ENCODE data around the gene AADACL3. TPM values are rescaled to one million over a fixed set of nuclear protein-coding genes. Genes with fewer than 3 reads are reported as not detected.

The AADACL3 gene
- total RNA-seq, 1 experiment from 2014 or later, result not detected

DNA sequence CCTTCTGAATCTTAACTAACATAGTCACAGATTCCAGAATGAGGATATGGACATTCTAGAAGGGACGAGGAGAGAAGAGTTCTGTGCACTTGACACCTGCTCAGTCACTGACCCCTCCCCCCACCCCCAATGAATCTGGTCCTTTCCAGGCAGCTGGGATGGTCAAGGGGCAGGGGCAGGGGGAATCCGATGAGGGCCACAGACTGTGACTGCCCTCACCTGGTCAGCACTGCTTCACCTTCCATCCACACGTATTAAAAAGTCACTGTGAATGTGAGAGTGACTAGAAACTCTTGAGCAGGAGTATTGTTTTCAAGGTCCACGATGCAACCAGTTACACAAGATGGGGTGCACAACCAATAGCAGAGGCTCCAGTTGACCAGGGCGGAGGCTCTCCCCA lies 48.1 kb downstream of the AADACL3 start:
- H3K36me3 ChIP-seq (ENCODE audit: low read depth, low read length), result no peaks in the 10 kb centered on the region
- BruUV-seq (replicated peaks), result no TSS peak
- H3K9ac ChIP-seq (ENCODE audit: low read length), result no peak overlapping the region
- H3K79me2 ChIP-seq (ENCODE audit: low read length), result no peaks in the 10 kb centered on the region
- H3K4me3 ChIP-seq (ENCODE audit: low read length), result no peak overlapping the region
- no peaks in the 10 kb centered on the region for H3K9me2 ChIP-seq (replicated peaks; ENCODE audit: low read length)
- no peaks in the 10 kb centered on the region for H3K4me1 ChIP-seq (ENCODE audit: insufficient read depth, low read length)
- no peak overlapping the region for H3K27ac ChIP-seq (ENCODE audit: low read length)
- TF ChIP-seq, protein P1, sequence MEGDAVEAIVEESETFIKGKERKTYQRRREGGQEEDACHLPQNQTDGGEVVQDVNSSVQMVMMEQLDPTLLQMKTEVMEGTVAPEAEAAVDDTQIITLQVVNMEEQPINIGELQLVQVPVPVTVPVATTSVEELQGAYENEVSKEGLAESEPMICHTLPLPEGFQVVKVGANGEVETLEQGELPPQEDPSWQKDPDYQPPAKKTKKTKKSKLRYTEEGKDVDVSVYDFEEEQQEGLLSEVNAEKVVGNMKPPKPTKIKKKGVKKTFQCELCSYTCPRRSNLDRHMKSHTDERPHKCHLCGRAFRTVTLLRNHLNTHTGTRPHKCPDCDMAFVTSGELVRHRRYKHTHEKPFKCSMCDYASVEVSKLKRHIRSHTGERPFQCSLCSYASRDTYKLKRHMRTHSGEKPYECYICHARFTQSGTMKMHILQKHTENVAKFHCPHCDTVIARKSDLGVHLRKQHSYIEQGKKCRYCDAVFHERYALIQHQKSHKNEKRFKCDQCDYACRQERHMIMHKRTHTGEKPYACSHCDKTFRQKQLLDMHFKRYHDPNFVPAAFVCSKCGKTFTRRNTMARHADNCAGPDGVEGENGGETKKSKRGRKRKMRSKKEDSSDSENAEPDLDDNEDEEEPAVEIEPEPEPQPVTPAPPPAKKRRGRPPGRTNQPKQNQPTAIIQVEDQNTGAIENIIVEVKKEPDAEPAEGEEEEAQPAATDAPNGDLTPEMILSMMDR (conservative IDR thresholded peaks at IDR 0.05; ENCODE audit: low read depth, low read length), result no peak
- TF ChIP-seq EZH2 (IDR thresholded peaks at IDR 0.05; ENCODE audit: low read length, unreplicated experiment) (no peak), EZH2phosphoT487 (IDR thresholded peaks at IDR 0.05; ENCODE audit: borderline replicate concordance, low read length) (no peak)
- peaks cover 56% of the 10 kb centered on the region for H3K27me3 ChIP-seq (ENCODE audit: low read length)
- no peak overlapping the region for H2AFZ ChIP-seq (ENCODE audit: low read length)
- H3K9me3 ChIP-seq (ENCODE audit: low read length), result no peaks in the 10 kb centered on the region
- CTCF ChIA-PET, result no interaction called here
- DNase-seq, result no peak
- ATAC-seq, result no peak
- H3F3A ChIP-seq (ENCODE audit: low read length, unreplicated experiment), result no peaks in the 10 kb centered on the region
- no peak overlapping the region for H3K4me2 ChIP-seq (ENCODE audit: low read length)
- intact Hi-C loops (cut with micrococcal nuclease), result no loop called here
- H4K20me1 ChIP-seq (ENCODE audit: low read length), result no peaks in the 10 kb centered on the region
- POLR2A ChIA-PET (ENCODE audit: unreplicated experiment), result no interaction called here

- Histone ChIP-seq H4K20me1 (ENCODE audit: low read length) (no peaks in the 10 kb centered on the region), H3K9me3 (ENCODE audit: low read length) (no peaks in the 10 kb centered on the region), H3K79me2 (ENCODE audit: low read length) (no peaks in the 10 kb centered on the region), H3K27me3 (ENCODE audit: low read length) (peaks cover 83% of the 10 kb centered on the region), H3K4me2 (ENCODE audit: low read length) (no peak overlapping the region), H3K9me2 (replicated peaks; ENCODE audit: low read length) (no peaks in the 10 kb centered on the region), H3K4me1 (ENCODE audit: insufficient read depth, low read length) (no peaks in the 10 kb centered on the region), H2AFZ (ENCODE audit: low read length) (no peak overlapping the region), H3K27ac (ENCODE audit: low read length) (no peak overlapping the region), H3K4me3 (ENCODE audit: low read length) (no peak overlapping the region), H3F3A (ENCODE audit: low read length, unreplicated experiment) (no peaks in the 10 kb centered on the region), H3K9ac (ENCODE audit: low read length) (no peak overlapping the region), H3K36me3 (ENCODE audit: low read depth, low read length) (no peaks in the 10 kb centered on the region)
- ATAC-seq (no peak), DNase-seq (no peak)
- BruUV-seq (replicated peaks), result no TSS peak
- ChIA-PET CTCF (no interaction called here), POLR2A (ENCODE audit: unreplicated experiment) (no interaction called here)
- intact Hi-C loops (cut with micrococcal nuclease), result no loop called here
- no peak for TF ChIP-seq EZH2phosphoT487 (IDR thresholded peaks at IDR 0.05; ENCODE audit: borderline replicate concordance, low read length)
- no peak for TF ChIP-seq EZH2 (IDR thresholded peaks at IDR 0.05; ENCODE audit: low read length, unreplicated experiment)
- TF ChIP-seq, protein P1 (conservative IDR thresholded peaks at IDR 0.05; ENCODE audit: low read depth, low read length), result no peak
These were observed 53.1 kb downstream of the AADACL3 start for GRCh38 chr1:12769031-12769430.

- H3K4me2 ChIP-seq (ENCODE audit: low read length), result no peak overlapping the region
- no peaks in the 10 kb centered on the region for H3K79me2 ChIP-seq (ENCODE audit: low read length)
- no peak overlapping the region for H3K27ac ChIP-seq (ENCODE audit: low read length)
- TF ChIP-seq EZH2phosphoT487 (IDR thresholded peaks at IDR 0.05; ENCODE audit: borderline replicate concordance, low read length), result no peak
- TF ChIP-seq, protein P1 (conservative IDR thresholded peaks at IDR 0.05; ENCODE audit: low read depth, low read length), result no peak
- no peak for TF ChIP-seq EZH2 (IDR thresholded peaks at IDR 0.05; ENCODE audit: low read length, unreplicated experiment)
- BruUV-seq (replicated peaks), result no TSS peak
- H3K4me1 ChIP-seq (ENCODE audit: insufficient read depth, low read length), result no peaks in the 10 kb centered on the region
- no peaks in the 10 kb centered on the region for H4K20me1 ChIP-seq (ENCODE audit: low read length)
- intact Hi-C loops (cut with micrococcal nuclease), result no loop called here
- H3K9me2 ChIP-seq (replicated peaks; ENCODE audit: low read length), result no peaks in the 10 kb centered on the region
- no peak overlapping the region for H3K4me3 ChIP-seq (ENCODE audit: low read length)
- CTCF ChIA-PET, result no interaction called here
- ATAC-seq (no peak), DNase-seq (no peak)
- H3F3A ChIP-seq (ENCODE audit: low read length, unreplicated experiment), result no peaks in the 10 kb centered on the region
- H3K36me3 ChIP-seq (ENCODE audit: low read depth, low read length), result no peaks in the 10 kb centered on the region
- H3K27me3 ChIP-seq (ENCODE audit: low read length), result peaks cover 93% of the 10 kb centered on the region
- no peak overlapping the region for H2AFZ ChIP-seq (ENCODE audit: low read length)
- H3K9me3 ChIP-seq (ENCODE audit: low read length), result no peaks in the 10 kb centered on the region
- H3K9ac ChIP-seq (ENCODE audit: low read length), result no peak overlapping the region
- POLR2A ChIA-PET (ENCODE audit: unreplicated experiment), result no interaction called here
These were observed 54.1 kb downstream of the AADACL3 start for GRCh38 chr1:12769976-12770505.
